Measurements from ENCODE around the gene FNIP1. TPM values are rescaled to one million over a fixed set of nuclear protein-coding genes. Genes with fewer than 3 reads are reported as not detected.
"Not testable (repeated sequence)": the region's sequence is repeated elsewhere in the genome, so short reads cannot be mapped to it uniquely, and the experiment has no call there.

Gene FNIP1
- total RNA-seq, 2 donors from 2014 or later = 44.1 to 49.5 TPM

DNA sequence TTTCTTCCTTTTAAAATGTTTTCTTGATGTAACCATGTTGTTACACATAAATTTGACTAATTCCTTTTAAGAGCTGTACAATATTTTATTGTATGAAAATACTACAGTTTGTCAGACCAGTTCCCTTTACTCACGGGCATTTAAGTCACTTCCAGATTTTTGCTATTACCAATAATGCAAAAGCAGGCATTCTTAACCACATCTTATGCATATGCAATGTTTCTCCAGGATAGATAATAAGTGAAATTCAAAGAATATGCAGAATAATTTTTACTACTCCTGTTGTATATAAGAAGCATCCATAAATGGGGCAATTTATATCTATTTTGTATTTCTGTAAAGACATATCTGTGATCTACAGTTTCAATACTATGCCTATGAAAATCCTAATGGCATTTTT lies 77.3 kb downstream of the FNIP1 start:
- H3K36me3 ChIP-seq = no peaks in the 10 kb centered on the region
- no peaks in the 10 kb centered on the region for H3K9me3 ChIP-seq
- TF ChIP-seq CTCF (IDR thresholded peaks at IDR 0.05) (no peak), POLR2AphosphoS5 (IDR thresholded peaks at IDR 0.05) (no peak), POLR2A (IDR thresholded peaks at IDR 0.05) (no peak)
- H3K4me3 ChIP-seq = no peak overlapping the region
- intact Hi-C loops (cut with DNase I) = no loop called here
- no peaks in the 10 kb centered on the region for H3K27me3 ChIP-seq (replicated peaks; ENCODE audit: insufficient read depth)
- WGBS = 93% methylated on average over 1 of the region's 1 CpG
- no peak for DNase-seq (ENCODE audit: low spot score)
- no peaks in the 10 kb centered on the region for H3K4me1 ChIP-seq (replicated peaks)
- no peak overlapping the region for H3K27ac ChIP-seq

GRCh38 chr5:131718487-131719014 lies 78.3 kb downstream of the FNIP1 start:
- H3K36me3 ChIP-seq = no peaks in the 10 kb centered on the region
- intact Hi-C loops (cut with DNase I) = no loop called here
- no peaks in the 10 kb centered on the region for H3K4me1 ChIP-seq (replicated peaks)
- H3K27me3 ChIP-seq (replicated peaks; ENCODE audit: insufficient read depth) = no peaks in the 10 kb centered on the region
- H3K9me3 ChIP-seq = no peaks in the 10 kb centered on the region
- no peak overlapping the region for H3K4me3 ChIP-seq
- no peak for DNase-seq (ENCODE audit: low spot score)
- TF ChIP-seq POLR2AphosphoS5 (IDR thresholded peaks at IDR 0.05) (no peak), CTCF (IDR thresholded peaks at IDR 0.05) (no peak), POLR2A (IDR thresholded peaks at IDR 0.05) (no peak)
- no peak overlapping the region for H3K27ac ChIP-seq
- 96% methylated on average over 5 of the region's 5 CpGs for WGBS

DNA sequence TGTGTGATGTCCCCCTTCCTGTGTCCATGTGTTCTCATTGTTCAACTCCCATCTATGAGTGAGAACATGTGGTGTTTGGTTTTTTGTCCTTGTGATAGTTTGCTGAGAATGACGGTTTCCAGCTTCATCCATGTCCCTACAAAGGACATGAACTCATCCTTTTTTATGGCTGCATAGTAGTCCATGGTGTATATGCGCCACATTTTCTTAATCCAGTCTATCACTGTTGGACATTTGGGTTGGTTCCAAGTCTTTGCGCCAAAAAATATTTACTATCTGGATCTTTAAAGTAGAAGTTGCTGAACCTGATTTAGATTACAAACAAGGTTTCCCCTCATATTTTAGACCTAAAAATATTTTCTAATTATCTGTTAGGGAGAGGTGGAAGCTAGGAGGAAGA lies 79.7 kb downstream of the FNIP1 start:
- intact Hi-C loops (cut with DNase I); H3K4me3 ChIP-seq; H3K27me3 ChIP-seq (replicated peaks; ENCODE audit: insufficient read depth); H3K9me3 ChIP-seq; DNase-seq (ENCODE audit: low spot score); H3K4me1 ChIP-seq (replicated peaks); H3K36me3 ChIP-seq; H3K27ac ChIP-seq: not testable (repeated sequence)
- WGBS = 98% methylated on average over 3 of the region's 3 CpGs

GRCh38 chr5:131716650-131717049 lies 80.2 kb downstream of the FNIP1 start:
- no peak for DNase-seq (ENCODE audit: low spot score)
- H3K4me3 ChIP-seq = no peak overlapping the region
- no peaks in the 10 kb centered on the region for H3K9me3 ChIP-seq
- H3K27me3 ChIP-seq (replicated peaks; ENCODE audit: insufficient read depth) = no peaks in the 10 kb centered on the region
- H3K36me3 ChIP-seq = no peaks in the 10 kb centered on the region
- intact Hi-C loops (cut with DNase I) = no loop called here
- no peak overlapping the region for H3K27ac ChIP-seq
- TF ChIP-seq POLR2AphosphoS5 (IDR thresholded peaks at IDR 0.05) = no peak
- no peak for TF ChIP-seq CTCF (IDR thresholded peaks at IDR 0.05)
- no peak for TF ChIP-seq POLR2A (IDR thresholded peaks at IDR 0.05)
- H3K4me1 ChIP-seq (replicated peaks) = no peaks in the 10 kb centered on the region

DNA sequence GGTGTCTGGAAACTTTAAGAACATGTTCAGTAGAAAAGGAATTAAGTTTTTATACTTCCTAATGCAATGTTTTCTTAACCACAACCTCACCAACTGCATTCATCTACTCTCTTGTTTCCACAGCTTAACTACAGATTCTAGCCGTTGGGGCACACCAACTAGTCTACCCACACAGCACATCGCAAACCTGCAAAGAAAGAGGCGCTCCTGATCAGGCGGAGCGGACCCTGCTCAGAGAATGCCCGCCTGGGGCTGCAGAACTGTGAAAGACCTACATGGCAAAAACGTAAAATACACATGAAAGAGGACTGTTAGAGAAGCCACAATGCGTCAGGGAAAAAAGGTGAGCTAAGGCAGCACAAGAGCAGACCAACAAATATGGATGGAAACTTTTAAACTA lies 86.4 kb downstream of the FNIP1 start:
- H3K4me1 ChIP-seq (replicated peaks) = no peaks in the 10 kb centered on the region
- no peak for DNase-seq (ENCODE audit: low spot score)
- no peaks in the 10 kb centered on the region for H3K9me3 ChIP-seq
- no peak overlapping the region for H3K4me3 ChIP-seq
- WGBS = 96% methylated on average over 8 of the region's 8 CpGs
- TF ChIP-seq CTCF (IDR thresholded peaks at IDR 0.05) (no peak), POLR2AphosphoS5 (IDR thresholded peaks at IDR 0.05) (no peak), POLR2A (IDR thresholded peaks at IDR 0.05) (no peak)
- H3K36me3 ChIP-seq = no peaks in the 10 kb centered on the region
- intact Hi-C loops (cut with DNase I) = no loop called here
- H3K27me3 ChIP-seq (replicated peaks; ENCODE audit: insufficient read depth) = no peaks in the 10 kb centered on the region
- no peak overlapping the region for H3K27ac ChIP-seq
